GDM1 (cell line): ENCODE results near the gene DCAF10.
"Not testable (repeated sequence)": the region's sequence is repeated elsewhere in the genome, so short reads cannot be mapped to it uniquely, and the experiment has no call there.

Experiments
- DNase-seq: peaks from one replicate; lab custom pipeline; 2025; lab: John Stamatoyannopoulos, UW

Gene DCAF10

GRCh38 chr9:37800631-37801286 lies at the start of gene DCAF10:
DCAF10 (plus strand) TSS chr9:37800797; CDS start chr9:37800867, 70 bp downstream.
- peak; percentile 79 for DNase-seq

GRCh38 chr9:37751186-37751585 lies 49.4 kb upstream of the DCAF10 start:
- no peak for DNase-seq

DNA sequence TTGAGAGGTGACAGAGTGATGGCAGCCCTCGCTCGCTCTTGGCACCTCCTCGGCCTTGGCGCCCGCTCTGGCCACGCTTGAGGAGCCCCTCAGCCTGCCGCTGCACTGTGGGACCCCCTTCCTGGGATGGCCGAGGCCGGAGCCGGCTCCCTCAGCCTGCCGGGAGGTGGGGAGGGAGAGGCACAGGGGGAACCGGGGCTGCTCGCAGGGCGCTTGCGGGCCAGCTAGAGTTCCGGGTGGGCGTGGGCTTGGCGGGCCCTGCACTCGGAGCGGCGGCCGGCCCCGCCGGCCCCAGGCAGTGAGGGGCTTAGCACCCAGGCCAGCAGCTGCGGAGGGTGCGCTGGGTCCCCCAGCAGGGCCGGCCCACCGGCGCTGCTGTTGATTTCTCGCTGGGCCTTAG lies 48.9 kb upstream of the DCAF10 start:
- DNase-seq: not testable (repeated sequence)

- not testable (repeated sequence) for DNase-seq
These were observed 48.5 kb upstream of the DCAF10 start for GRCh38 chr9:37752112-37752511.

- DNase-seq: no peak
These were observed 47.7 kb upstream of the DCAF10 start for GRCh38 chr9:37752642-37753488.

GRCh38 chr9:37753489-37754190 lies 47.0 kb upstream of the DCAF10 start, which contains the start of gene TRMT10B:
TRMT10B (plus strand) TSS chr9:37753805; CDS start chr9:37761932, 8,127 bp downstream.
- DNase-seq: peak; percentile 54

DNA sequence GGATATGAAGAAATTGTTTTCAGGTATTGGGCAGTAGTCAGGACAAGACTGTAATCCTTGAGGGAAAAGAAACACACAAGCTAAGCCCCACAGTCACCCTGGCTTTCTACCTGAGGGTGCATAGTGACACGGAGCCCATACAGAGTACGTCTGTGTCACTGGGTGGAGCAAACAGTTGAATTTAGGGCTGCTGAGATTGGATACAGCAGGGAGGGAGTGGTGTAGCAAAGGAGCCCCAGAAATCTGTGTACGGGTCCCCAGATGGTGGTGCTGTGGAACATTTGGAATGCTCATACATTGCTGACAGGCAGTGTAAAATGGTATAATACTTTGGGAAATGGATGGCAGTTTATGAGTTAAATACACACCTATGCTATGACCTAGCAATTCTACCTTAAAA lies 41.9 kb upstream of the DCAF10 start:
- no peak for DNase-seq

GRCh38 chr9:37760416-37761161 lies 40.0 kb upstream of the DCAF10 start:
- DNase-seq: no peak

DNA sequence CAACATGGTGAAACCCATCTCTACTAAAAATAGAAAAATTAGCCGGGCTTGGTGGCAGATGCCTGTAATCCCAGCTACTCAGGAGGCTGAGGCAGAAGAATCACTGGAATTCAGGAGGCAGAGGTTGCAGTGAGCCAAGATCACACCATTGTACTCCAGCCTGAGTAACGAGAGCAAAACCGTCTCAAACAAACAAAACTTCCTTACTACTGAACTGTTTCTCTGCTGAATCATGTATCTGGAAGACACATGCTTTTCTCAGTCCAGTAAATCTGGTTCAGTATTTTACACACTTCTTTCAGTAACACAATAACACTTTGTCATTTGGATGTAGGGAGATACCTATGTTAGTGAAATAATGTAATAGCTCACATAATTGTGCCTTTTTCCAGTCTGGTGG lies 39.1 kb upstream of the DCAF10 start:
- DNase-seq: no peak

- not testable (repeated sequence) for DNase-seq
These were observed 35.3 kb upstream of the DCAF10 start for GRCh38 chr9:37765263-37765662.

DNA sequence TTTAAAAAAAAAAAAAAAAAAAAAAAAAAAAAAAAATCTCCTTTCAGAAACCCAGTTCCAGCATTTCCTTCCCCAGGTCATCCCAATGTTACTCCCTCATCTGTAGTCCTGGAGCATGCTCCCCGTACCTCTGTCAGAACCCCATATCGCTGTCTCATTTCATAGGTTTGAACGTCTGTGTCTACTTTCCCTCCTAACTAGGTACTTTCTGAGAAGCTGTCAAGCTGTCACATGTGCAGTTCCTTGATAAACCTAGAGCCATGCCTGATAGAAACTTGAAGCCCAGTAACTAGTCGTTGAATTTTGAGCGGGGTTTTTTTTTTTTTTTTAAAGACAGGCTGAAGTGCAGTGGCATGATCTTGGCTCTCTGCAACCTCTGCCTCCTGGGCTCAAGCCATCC lies 31.3 kb upstream of the DCAF10 start:
- DNase-seq: no peak

GRCh38 chr9:37769995-37770394 lies 30.6 kb upstream of the DCAF10 start:
- no peak for DNase-seq

- DNase-seq: no peak
These were observed 25.2 kb upstream of the DCAF10 start for GRCh38 chr9:37775216-37775919.

GRCh38 chr9:37776328-37776727 lies 24.3 kb upstream of the DCAF10 start:
- no peak for DNase-seq

DNA sequence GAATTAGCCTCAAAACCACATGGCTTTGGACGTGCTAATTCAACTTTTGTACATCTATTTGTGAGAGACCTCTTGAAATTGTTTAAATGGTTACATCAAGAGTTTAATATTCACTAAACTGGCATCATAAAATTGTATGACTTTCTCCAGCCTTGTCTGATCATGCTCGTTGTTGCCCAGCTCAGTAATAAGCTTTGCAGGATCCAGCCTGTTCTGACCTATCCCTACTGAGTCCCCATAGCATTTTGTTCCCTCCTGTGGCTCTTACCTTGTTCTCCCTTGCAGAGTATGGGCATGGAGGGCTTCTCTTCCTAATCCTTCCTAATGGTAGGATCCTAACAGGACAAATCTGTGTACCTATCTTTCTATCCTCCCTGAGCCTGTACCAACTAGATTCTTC lies 22.1 kb upstream of the DCAF10 start:
- DNase-seq: no peak

DNA sequence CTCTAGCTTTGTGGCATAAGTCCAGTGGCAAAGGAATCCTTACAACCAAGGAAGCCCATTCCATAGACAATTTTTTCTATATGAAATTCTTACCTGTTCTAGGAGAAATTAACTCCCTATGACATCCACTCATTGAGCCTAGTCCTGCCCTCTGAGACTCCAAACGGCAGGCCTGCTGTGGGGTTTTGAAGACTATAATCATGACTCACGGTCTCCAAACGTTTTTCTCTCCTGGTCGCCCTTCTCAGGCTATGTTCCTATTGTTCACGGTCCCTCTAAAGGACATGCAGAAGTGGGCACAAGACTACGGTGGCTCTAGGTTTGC lies 16.3 kb upstream of the DCAF10 start:
- DNase-seq: no peak

- DNase-seq: peak; percentile 81
These were observed 15.7 kb upstream of the DCAF10 start, which contains the start of gene EXOSC3 for GRCh38 chr9:37784616-37785483. EXOSC3 (minus strand) TSS chr9:37785064; CDS start chr9:37785044, 20 bp downstream.

DNA sequence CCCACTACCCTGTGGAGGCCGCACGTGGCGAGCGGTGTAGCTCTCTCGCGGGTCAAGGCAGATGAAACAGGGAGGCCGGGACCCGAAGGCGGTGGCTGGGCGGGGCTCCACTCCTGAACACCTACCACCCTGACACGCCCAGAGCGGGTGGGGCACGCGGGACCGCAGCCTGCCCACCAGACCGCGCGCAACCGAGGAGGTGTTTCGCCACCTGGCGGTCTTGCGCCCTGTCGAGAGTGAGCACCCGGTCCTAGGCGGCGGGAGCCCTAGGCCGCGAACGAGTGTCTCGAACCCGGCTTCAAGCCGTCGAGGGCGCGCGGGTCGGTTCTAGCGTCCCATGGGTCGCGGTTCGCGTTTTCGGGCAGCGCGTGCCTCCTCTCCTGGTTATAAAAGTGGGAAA lies 13.5 kb upstream of the DCAF10 start:
- DNase-seq: no peak

DNA sequence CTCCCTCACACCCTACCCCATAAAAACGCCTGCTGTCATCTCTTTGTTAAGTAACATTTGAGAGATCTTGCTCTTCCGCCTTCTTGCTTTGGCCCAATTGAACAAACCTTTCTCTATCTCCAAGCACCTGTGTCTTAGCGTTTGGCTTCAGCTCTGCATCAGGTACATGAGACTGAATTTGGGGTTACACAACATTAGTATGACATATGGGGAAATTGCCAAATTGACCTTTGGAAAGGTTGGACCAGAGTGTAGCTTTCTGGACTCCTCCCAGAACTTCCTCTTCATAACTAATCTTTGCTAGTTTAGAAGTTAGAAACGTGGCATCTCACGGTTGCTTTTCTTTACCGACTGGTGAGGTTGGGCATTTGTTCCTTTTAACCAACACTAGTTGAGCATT lies 12.3 kb upstream of the DCAF10 start:
- no peak for DNase-seq

GRCh38 chr9:37790096-37790495 lies 10.5 kb upstream of the DCAF10 start:
- DNase-seq: no peak
